Large intestine (tissue), 3 donors: ENCODE data around the gene PFN3. TPM values are rescaled to one million over a fixed set of nuclear protein-coding genes. Genes with fewer than 3 reads are reported as not detected.

Source experiments
- DNase-seq, 2 donors: peaks; one replicate each; pipeline versions ENCODE4 v3.0.0 to v3.0.0-alpha.2; 2013
- H3K27ac ChIP-seq: one replicate; pipeline ENCODE4 v1.5.1; 2013; ENCODE audit warnings: low read length
- H3K27me3 ChIP-seq: 2 replicates; pipeline ENCODE4 v1.6.1; 2013; ENCODE audit warnings: low read length; ENCODE audit not compliant: control insufficient read depth, insufficient read depth
- H3K36me3 ChIP-seq: 2 replicates; pipeline ENCODE4 v1.6.1; 2013; ENCODE audit warnings: low read length; ENCODE audit not compliant: control insufficient read depth, insufficient read depth
- H3K4me1 ChIP-seq: one replicate; pipeline ENCODE4 v1.6.1; 2013; ENCODE audit warnings: low read length; ENCODE audit not compliant: control insufficient read depth, insufficient read depth
- H3K4me3 ChIP-seq: one replicate; pipeline ENCODE4 v1.5.1; 2013; ENCODE audit warnings: low read length
- H3K9me3 ChIP-seq: one replicate; pipeline ENCODE4 v1.6.1; 2013; ENCODE audit warnings: mild to moderate bottlenecking, low read depth, low read length, moderate library complexity; ENCODE audit not compliant: control insufficient read depth
- WGBS: methylation state at CpG from one replicate; pipeline ENCODE4 v1.1.5; 2013; ENCODE audit warnings: low lambda C conversion rate; ENCODE audit not compliant: insufficient coverage; 5-methylcytosine and 5-hydroxymethylcytosine counted together
- polyA plus RNA-seq: library from polyadenylated mRNA; unstranded; fragments of 120-200 nt; gene quantifications from one replicate; pipeline ENCODE4 v1.2.1, GENCODE V29; 2013

PFN3 gene
- polyA plus RNA-seq, 1 donor = not detected

DNA sequence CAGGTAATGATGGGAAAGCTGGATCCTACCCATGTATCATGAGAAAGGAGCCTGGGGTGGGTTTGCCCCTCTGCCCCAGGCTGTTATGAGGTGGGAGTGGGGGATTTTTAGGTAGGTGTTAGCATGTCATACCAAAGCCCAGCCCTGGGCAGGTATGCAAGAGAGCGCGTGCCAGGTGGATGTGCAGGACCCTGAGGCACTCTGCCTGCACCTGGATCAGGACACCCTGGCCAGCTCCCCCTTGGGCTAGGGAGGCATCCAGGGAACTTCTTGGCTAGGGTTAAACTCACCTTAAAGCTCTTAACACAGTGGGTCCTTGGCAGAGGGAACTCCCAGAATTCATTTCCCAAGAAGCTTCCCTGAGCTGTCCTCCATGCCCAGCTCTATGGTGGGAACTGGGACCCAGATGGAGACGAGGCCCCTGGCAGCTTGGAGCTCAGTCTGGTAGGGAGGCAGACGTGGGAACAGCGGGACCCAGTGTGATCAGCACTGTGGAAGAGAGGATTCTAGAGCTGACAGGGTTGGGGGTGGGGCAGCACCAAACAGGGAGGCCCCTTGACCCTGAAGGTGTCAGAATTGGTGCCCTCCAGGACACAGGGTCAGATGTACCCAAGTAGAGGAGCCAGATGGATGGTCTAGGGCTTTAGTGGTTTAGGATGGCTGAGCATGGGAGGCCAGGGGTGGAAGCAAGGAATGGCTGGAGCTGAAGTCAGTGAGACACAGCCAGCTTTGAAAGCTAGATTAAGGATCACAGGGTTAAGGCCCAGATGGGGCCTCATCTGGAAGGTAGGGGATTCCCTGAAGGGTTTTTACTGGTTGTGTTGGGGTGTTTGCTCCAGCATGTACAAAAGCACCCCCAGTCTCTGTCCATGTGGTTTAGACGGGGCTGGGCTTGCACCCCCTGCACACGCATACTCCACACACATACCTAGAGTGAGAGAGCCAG is 43.9 kb upstream of the PFN3 start:
- DNase-seq = no peak

DNA sequence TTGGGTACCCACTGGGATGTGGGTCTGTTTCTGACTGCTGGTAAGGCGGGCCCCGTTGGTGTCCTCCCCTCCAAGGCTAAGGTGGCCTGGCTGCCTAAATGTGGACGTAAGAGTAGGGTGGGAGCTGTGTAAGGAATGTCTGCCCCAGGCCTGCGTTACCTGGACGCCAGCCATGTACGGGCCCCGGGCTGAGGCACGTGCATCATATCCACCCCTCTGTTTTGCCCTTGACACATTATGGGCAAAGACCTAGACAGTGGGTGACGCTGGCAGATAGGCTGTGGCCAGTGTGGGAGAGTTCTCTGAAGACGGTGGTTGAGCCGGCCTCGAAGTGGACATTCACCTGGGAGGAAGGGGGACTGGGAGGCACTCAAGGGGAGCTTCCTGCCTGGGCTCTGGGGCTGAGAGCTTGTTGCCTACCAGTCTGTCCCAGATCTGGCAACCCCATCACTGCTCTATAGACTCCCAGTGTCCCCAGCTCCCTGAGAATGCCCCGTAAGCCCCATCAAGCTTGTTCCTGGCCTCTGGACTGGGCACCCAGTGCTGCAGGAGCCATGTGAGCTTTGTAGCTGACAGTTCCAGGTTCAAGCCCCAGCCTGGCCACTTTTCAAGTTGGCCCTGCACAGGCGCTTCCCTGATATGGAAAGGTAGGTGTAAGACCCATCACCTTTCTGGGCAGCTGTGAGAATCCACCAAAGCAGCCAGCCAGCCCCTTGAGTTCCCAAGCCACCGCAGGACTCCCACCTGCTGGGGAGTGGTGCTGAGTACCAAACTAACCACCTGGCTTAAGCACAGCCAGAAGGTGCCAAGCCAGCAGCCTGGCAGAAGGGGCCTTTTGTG is 42.9 kb upstream of the PFN3 start:
- peaks cover 22% of the 10 kb centered on the region for H3K27me3 ChIP-seq
- no peak overlapping the region for H3K4me3 ChIP-seq
- H3K9me3 ChIP-seq = no peaks in the 10 kb centered on the region
- no CpG with 5 or more reads among the region's 15 CpGs for WGBS
- DNase-seq = no peak
- peaks cover 9% of the 10 kb centered on the region for H3K4me1 ChIP-seq
- peaks cover 26% of the 10 kb centered on the region for H3K36me3 ChIP-seq
- no peak overlapping the region for H3K27ac ChIP-seq

More for the DNA sequence above, 43.9 kb upstream of the PFN3 start:
- Histone ChIP-seq H3K4me3 (no peak overlapping the region), H3K27me3 (peaks cover 32% of the 10 kb centered on the region), H3K36me3 (peaks cover 21% of the 10 kb centered on the region), H3K9me3 (no peaks in the 10 kb centered on the region), H3K4me1 (peaks cover 9% of the 10 kb centered on the region), H3K27ac (no peak overlapping the region)
- WGBS = no CpG with 5 or more reads among the region's 7 CpGs

DNA sequence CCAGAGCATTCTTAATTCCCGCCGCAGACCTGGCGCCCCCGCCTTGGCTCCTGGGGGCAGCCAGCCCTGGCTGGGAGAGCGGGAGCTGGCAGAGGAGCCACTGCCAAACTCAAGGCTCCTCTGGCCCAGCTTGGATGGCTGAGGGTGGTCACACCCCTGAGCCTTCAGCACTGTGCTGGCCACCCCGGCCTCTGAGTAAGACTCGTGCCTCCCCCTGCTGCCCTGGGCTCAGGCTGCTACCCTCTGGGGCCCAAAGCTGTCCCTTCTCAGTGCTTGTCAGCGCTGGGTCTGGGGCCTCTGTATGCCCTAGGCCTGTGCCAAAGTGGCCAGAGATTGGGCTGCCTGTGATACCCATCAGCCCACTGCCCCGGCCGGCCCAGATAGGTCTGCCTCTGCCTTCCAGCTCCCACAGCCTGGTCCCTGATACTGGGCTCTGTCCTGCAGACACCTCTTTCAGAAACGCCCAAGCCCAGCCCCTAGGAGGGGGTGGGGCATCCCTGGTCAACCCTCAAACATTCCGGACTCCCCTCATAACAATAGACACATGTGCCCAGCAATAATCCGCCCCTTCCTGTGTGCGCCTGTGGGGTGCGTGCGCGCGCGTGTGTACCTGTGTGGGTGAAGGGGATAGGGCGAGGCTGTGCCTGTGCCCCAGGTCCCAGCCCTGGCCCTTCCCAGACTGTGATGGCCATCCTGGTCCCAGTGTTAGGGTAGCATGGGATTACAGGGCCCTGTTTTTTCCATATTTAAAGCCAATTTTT is 41.8 kb upstream of the PFN3 start:
- Histone ChIP-seq H3K4me3 (no peak overlapping the region), H3K9me3 (no peaks in the 10 kb centered on the region), H3K36me3 (peaks cover 34% of the 10 kb centered on the region), H3K4me1 (peaks cover 5% of the 10 kb centered on the region), H3K27ac (no peak overlapping the region), H3K27me3 (peaks cover 12% of the 10 kb centered on the region)
- no peak for DNase-seq
- no CpG with 5 or more reads among the region's 20 CpGs for WGBS

DNA sequence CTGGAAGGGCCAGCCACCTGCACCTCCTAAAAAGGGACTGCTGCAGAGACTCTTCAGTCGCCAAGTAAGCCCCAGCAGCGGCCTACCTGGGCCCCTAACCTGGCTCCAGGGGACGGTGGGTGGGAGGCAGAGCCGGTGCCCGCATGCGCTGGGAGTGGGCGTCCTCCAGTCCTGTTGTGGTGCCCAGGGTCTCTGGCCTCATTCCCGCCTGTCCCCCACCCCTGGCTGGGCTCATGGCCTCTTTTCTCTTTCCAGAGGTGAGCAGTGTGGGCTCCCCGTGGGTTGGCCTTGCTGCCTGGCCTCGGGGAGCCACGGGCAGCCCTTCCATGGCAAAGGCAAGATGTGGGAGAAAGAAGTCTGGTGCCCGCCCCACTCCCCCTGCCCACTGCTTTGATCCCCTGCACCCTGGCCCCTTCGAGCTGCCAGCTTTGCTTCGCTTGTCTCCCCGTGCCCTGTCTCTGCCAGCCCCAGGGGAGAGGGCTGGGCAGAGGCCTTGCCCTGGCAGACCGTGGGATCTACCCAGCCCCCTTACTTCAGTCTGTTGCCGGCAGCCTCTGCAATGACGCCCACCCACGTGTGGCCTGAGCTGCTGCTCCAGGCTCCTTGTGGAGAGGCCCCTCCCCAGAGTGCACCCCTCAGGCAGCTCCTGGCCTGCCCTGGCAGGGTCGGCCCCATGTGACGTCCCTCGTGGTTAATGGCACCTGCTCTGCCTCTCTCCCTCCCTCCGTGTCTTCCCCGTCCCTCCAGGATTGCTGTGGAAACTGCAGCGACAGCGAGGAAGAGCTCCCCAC is 40.7 kb upstream of the PFN3 start:
- no peak overlapping the region for H3K27ac ChIP-seq

DNA sequence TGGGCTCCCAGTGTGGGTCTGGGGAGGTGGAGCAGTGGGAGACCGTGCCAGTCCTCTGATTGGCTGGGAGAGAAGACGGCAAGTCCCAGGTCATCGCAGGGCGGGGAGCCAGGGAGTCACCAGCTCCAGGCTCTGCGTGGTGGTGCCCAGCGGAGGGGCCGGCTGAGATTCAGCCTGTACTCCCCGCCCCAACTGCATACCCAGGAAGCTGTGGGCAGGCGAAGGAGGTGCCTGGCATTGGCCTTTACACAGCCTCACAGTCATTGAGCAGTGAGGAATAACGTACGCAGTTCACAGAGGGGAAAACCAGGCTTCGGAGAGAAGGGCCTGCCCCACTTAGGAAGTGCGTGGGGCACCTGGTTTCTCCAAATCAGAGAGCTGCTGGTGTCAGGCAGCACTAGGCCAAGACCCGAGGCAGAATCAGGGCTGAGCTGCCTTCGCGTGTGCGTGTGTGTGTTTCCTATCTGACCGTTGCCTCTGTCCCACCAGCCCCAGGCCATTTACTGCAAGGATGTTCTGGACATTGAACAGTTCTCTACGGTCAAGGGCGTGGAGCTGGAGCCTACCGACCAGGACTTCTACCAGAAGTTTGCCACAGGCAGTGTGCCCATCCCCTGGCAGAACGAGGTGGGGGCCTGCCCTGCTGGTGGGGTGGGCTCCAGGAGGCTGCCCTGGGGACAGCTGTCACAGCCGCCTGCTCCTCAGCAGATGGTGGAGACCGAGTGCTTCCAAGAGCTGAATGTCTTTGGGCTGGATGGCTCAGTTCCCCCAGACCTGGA is 39.9 kb upstream of the PFN3 start:
- peaks cover 46% of the 10 kb centered on the region for H3K36me3 ChIP-seq

More for the DNA sequence above, 40.7 kb upstream of the PFN3 start:
- no peak overlapping the region for H3K4me3 ChIP-seq
- no peaks in the 10 kb centered on the region for H3K9me3 ChIP-seq
- peaks cover 41% of the 10 kb centered on the region for H3K36me3 ChIP-seq
- no CpG with 5 or more reads among the region's 26 CpGs for WGBS
- H3K4me1 ChIP-seq = peaks cover 4% of the 10 kb centered on the region
- DNase-seq = no peak
- H3K27me3 ChIP-seq = peaks cover 8% of the 10 kb centered on the region

DNA sequence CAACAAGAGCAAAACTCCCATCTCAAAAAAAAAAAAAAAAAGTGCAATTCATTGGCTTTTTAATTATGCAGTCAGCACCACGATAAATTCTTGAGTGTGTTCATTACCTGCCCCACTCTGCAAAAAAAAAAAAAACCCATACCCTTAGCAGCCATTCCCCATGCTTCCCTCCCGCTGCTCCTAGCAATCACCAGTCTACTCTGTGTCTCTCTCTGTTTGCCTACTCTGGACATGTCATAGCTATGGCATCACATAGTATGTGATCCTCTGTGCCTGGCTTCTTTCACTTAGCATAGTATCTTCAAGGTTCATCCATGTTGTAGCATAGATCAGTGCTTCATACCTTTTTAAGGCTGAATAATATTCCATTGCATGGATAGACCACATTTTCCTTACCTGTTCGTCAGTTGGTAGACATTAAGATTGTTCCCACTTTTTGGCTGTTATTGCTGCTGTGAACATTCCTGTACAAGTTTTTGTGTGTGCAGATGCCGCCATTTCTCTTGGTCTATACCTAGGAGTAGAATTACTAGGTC is 39.1 kb upstream of the PFN3 start:
- Histone ChIP-seq H3K27me3 (no peaks in the 10 kb centered on the region), H3K4me3 (no peak overlapping the region), H3K9me3 (no peaks in the 10 kb centered on the region), H3K27ac (no peak overlapping the region), H3K4me1 (no peaks in the 10 kb centered on the region), H3K36me3 (peaks cover 54% of the 10 kb centered on the region)
- 100% methylated on average over 2 of the region's 4 CpGs for WGBS
- DNase-seq = no peak

More for the DNA sequence above, 39.9 kb upstream of the PFN3 start:
- Histone ChIP-seq H3K4me3 (no peak overlapping the region), H3K9me3 (no peaks in the 10 kb centered on the region), H3K27ac (no peak overlapping the region), H3K4me1 (no peaks in the 10 kb centered on the region), H3K27me3 (no peaks in the 10 kb centered on the region)
- DNase-seq = no peak
- no CpG with 5 or more reads among the region's 24 CpGs for WGBS

DNA sequence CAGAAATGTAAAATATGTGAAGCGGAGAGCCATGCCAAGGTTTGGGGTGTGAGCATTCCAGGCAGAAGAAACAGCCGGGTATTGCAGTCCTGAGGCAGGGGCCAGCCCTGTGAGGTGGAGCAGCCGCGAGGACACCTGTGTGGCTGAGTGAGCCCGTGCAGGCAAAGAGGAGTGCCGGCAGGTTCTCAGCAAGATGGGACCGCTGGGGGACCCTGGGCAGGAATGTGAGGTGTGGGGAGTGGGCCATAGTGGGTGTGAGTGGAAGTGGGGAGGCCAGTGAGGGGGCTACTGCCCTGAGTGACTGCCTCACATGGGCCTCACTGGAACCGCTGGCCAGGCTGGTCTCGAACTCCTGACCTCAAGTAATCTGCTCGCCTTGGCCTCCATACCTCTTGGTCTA is 38.0 kb upstream of the PFN3 start:
- H3K27me3 ChIP-seq = no peaks in the 10 kb centered on the region
- peaks cover 63% of the 10 kb centered on the region for H3K36me3 ChIP-seq
- H3K27ac ChIP-seq = no peak overlapping the region
- H3K9me3 ChIP-seq = no peaks in the 10 kb centered on the region
- DNase-seq = no peak
- no peaks in the 10 kb centered on the region for H3K4me1 ChIP-seq
- no peak overlapping the region for H3K4me3 ChIP-seq
- no CpG with 5 or more reads among the region's 10 CpGs for WGBS

DNA sequence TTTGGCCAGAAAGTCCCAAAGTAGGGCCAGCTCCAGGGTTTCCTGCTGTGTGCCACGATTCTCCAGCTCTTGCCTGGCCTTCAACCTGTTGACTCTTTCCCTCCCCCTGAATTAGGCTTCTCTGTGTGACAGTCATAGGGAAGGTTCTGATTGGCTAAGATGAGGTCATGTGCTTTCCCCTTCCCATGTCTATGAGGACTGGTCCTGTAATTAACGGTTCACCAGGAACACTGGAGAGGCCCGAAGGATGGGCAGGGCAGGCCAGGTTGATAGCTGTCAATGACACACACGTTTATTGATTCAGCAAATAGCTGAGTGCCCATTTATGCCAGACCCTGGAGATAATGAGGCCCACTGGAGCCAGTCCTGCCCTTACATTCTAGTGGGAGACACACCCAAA is 37.2 kb upstream of the PFN3 start:
- H3K27me3 ChIP-seq = no peaks in the 10 kb centered on the region
- H3K27ac ChIP-seq = no peak overlapping the region
- H3K9me3 ChIP-seq = no peaks in the 10 kb centered on the region
- peaks cover 68% of the 10 kb centered on the region for H3K36me3 ChIP-seq
- H3K4me3 ChIP-seq = no peak overlapping the region
- WGBS = no CpG with 5 or more reads among the region's 4 CpGs
- H3K4me1 ChIP-seq = no peaks in the 10 kb centered on the region
- DNase-seq = no peak
